Activated CD4-positive, alpha-beta T cell treated with anti-CD3 and anti-CD28 coated beads, Interleukin-2, Interleukin-6, amounts not matched to agents 100 ng/mL and 50 ng/mL, durations not matched to agents 16 hours and 8 hours (primary cell): ENCODE data around the gene OR13J1.
"Not testable (repeated sequence)": the region's sequence is repeated elsewhere in the genome, so short reads cannot be mapped to it uniquely, and the experiment has no call there.

Experiments
- DNase-seq: peaks from one replicate; pipeline ENCODE4 v3.0.0-alpha.2; 2020

Gene OR13J1

GRCh38 chr9:35870351-35870923 lies at the start of gene OR13J1:
TSS of gene OR13J1 (minus strand) at chr9:35870401. CDS start at chr9:35870401, 0 bp downstream.
- no peak for DNase-seq

- DNase-seq, result no peak
These were observed 49.2 kb upstream of the OR13J1 start for GRCh38 chr9:35919212-35920008.

- no peak for DNase-seq
These were observed 48.6 kb upstream of the OR13J1 start for GRCh38 chr9:35918780-35919179.

GRCh38 chr9:35917261-35917660 lies 47.1 kb upstream of the OR13J1 start:
- no peak for DNase-seq

GRCh38 chr9:35915681-35916294 lies 45.6 kb upstream of the OR13J1 start:
- DNase-seq, result no peak

GRCh38 chr9:35914301-35914807 lies 44.2 kb upstream of the OR13J1 start:
- DNase-seq, result no peak

GRCh38 chr9:35913429-35913828 lies 43.2 kb upstream of the OR13J1 start:
- DNase-seq, result not testable (repeated sequence)

- DNase-seq, result no peak
These were observed 42.7 kb upstream of the OR13J1 start for GRCh38 chr9:35912791-35913400.

GRCh38 chr9:35911690-35912089 lies 41.5 kb upstream of the OR13J1 start:
- no peak for DNase-seq

- DNase-seq, result peak; percentile 72
These were observed 40.6 kb upstream of the OR13J1 start for GRCh38 chr9:35910613-35911359.

- DNase-seq, result no peak
These were observed 39.7 kb upstream of the OR13J1 start for GRCh38 chr9:35909687-35910612.

GRCh38 chr9:35909274-35909673 lies 39.1 kb upstream of the OR13J1 start, which contains the start of gene SPAAR:
TSS of gene SPAAR (plus strand) at chr9:35909490. CDS start at chr9:35910464, 974 bp downstream.
- no peak for DNase-seq

- no peak for DNase-seq
These were observed 38.4 kb upstream of the OR13J1 start for GRCh38 chr9:35908504-35909125.

GRCh38 chr9:35907711-35908503 lies 37.7 kb upstream of the OR13J1 start:
- DNase-seq, result peak; percentile 5

GRCh38 chr9:35906923-35907699 lies 36.9 kb upstream of the OR13J1 start:
- no peak for DNase-seq

- no peak for DNase-seq
These were observed 35.9 kb upstream of the OR13J1 start, which contains the start of gene HRCT1 for GRCh38 chr9:35905912-35906679. TSS of gene HRCT1 (plus strand) at chr9:35906202. CDS start at chr9:35906288, 86 bp downstream.

GRCh38 chr9:35905051-35905781 lies 35.0 kb upstream of the OR13J1 start:
- no peak for DNase-seq

GRCh38 chr9:35904338-35904737 lies 34.1 kb upstream of the OR13J1 start:
- no peak for DNase-seq
